Ovary (tissue), 3 donors: Measurements from ENCODE around the gene PLSCR3.

Experiments
- EP300 ChIP-seq: sonication (generic); formaldehyde crosslinking; IDR thresholded peaks from one replicate; pipeline ENCODE4 v1.6.1; 2017; ENCODE audit warnings: antibody characterized with exemption
- POLR2A ChIP-seq: fragments of 450-650 bp; IDR thresholded peaks from one replicate; pipeline ENCODE4 v1.6.1; 2017; ENCODE audit warnings: antibody characterized with exemption, mild to moderate bottlenecking, moderate library complexity
- TF ChIP-seq, protein P1 (sequence below), 3 donors: fragments of 450-650 bp in 2 of 3; fragments of 200-600 bp in 1 of 3; IDR thresholded peaks; one replicate each; pipeline versions ENCODE4 v1.5.1 to v1.8.0; 2016 to 2022; ENCODE audit warnings: antibody characterized with exemption in 3 of 3, mild to moderate bottlenecking in 1 of 3
- donor health status: DM: no; HTN: no; CAD: no.

DNA sequence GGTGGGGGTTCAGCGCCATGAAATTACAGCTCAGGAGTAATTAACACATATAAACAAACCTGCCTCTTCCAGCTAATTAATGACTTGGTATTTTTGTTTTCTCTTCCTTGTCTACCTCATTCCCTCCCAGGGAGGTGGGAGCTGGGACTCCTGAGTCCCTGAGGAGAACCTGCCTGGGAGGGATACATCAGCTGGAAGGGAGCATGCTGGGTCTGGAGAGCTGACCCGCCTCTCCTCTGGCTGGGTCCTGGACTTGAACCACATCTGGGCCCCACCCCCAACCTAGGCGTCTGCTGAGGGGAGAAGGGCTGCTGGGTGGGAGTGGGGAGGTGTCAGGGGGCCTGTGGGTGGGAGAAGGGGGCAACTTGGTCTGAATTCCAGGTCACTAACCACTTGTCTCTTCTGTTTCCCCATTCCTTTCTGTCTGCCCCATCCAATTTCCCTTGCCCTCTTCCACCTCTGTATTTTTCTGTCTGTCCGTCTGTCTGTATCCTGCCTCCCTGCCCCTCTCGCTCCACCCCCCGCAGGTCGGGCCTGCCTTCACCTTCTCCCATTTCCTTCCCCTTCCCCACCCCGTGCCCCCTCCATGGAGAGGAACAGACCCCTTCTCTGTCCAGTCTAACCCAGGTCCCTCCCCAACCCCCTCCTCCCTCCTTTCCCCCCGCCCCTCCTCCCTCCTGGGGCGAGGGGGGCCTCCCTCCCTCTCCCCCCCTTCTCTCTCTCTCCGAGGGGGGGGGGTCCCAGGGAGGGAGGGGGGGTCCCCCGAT lies 13.3 kb upstream of the PLSCR3 start, which contains the start of gene NLGN2:
- TF ChIP-seq, protein P1, sequence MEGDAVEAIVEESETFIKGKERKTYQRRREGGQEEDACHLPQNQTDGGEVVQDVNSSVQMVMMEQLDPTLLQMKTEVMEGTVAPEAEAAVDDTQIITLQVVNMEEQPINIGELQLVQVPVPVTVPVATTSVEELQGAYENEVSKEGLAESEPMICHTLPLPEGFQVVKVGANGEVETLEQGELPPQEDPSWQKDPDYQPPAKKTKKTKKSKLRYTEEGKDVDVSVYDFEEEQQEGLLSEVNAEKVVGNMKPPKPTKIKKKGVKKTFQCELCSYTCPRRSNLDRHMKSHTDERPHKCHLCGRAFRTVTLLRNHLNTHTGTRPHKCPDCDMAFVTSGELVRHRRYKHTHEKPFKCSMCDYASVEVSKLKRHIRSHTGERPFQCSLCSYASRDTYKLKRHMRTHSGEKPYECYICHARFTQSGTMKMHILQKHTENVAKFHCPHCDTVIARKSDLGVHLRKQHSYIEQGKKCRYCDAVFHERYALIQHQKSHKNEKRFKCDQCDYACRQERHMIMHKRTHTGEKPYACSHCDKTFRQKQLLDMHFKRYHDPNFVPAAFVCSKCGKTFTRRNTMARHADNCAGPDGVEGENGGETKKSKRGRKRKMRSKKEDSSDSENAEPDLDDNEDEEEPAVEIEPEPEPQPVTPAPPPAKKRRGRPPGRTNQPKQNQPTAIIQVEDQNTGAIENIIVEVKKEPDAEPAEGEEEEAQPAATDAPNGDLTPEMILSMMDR (IDR thresholded peaks at IDR 0.05): no peak
- TF ChIP-seq POLR2A (no peak), EP300 (no peak)
